ENCODE results near the gene OVOL2. TPM values are rescaled to one million over a fixed set of nuclear protein-coding genes. Genes with fewer than 3 reads are reported as not detected.

OVOL2 gene
- polyA plus RNA-seq, 1 of the 3 experiments (the other 2 are of a cell fraction) = not detected

DNA sequence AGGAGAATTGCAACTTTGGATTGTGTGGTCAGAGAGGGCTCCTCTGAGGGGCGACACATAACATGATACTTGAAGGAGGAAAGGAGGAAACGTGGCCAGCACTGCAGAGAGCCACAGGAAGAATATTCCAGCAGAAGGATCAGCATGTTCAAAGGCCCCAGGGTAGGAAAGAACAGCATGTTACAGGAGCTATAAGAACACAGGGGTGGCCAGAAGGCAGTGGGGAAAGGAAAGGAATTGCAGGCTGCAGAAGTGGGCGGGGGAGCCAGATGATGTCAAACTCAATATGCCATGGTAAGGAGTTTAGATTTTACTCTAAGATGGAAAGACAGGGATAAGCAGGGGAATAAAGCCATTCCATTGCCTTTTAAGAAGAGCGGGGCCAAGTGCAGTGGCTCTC lies 58.1 kb downstream of the OVOL2 start:
- CTCF ChIA-PET = interaction anchor here (0.9 to 1.3 kb wide), 2 partner anchors 33 to 469 kb away, joined by 3 to 4 read pairs; no protein-coding TSS in a partner anchor
- Histone ChIP-seq H3K79me2 (ENCODE audit: insufficient read depth) (no peaks in the 10 kb centered on the region), H3K4me3 (ENCODE audit: low read depth in 2 of 2, low read length in 1 of 2) (no peak overlapping the region)

DNA sequence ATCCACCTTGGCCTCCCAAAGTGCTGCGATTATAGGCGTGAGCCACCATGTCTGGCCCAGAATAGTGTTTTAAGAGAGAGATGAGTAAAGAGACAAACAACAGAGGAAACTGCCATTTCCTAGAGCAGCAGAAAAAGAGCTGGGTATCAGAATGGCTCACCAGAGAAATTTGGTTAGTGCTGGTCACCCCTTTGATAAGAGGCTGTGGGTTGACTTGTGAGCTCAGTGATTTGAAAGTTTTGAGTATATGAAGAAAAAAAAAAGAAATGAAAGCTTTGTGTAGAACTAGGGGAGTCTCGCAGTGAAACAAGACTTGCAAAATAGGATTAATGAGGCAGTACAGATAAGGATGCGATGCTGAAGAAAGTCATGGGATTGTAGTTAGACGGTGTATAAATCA lies 59.3 kb downstream of the OVOL2 start:
- ChIA-PET POLR2A (no interaction called here), CTCF (interaction anchor here (0.7 to 2.9 kb wide), 6 partner anchors 9 to 493 kb away, joined by 3 to 25 read pairs (median 4); no protein-coding TSS in a partner anchor)
- Histone ChIP-seq H3K4me2 (no peak overlapping the region), H3K9ac (no peak overlapping the region), H2AFZ (ENCODE audit: low read depth) (no peak overlapping the region), H4K20me1 (ENCODE audit: insufficient read depth) (no peaks in the 10 kb centered on the region), H3K79me2 (ENCODE audit: insufficient read depth) (no peaks in the 10 kb centered on the region), H3K27me3 (ENCODE audit: insufficient read depth) (no peaks in the 10 kb centered on the region), H3K9me2 (no peaks in the 10 kb centered on the region), H3K4me3 (ENCODE audit: low read depth in 2 of 2, low read length in 1 of 2) (no peak overlapping the region), H3K4me1 (ENCODE audit: control insufficient read depth in 1 of 2, insufficient read depth in 2 of 2, low read depth in 1 of 2, low read length in 1 of 2) (peaks cover 0 to 4% of the 10 kb centered on the region in 2 experiments; a peak in 1 of 4 replicates), H3K36me3 (replicated peaks in 1 of 2; ENCODE audit: control insufficient read depth in 1 of 2, insufficient read depth in 2 of 2, low read length in 1 of 2) (no peaks in the 10 kb centered on the region), H3F3A (replicated peaks; ENCODE audit: insufficient read depth) (peaks cover under 1% of the 10 kb centered on the region), H3K27ac (ENCODE audit: low read depth in 2 of 2, low read length in 1 of 2) (no peak overlapping the region), H3K9me3 (no peaks in the 10 kb centered on the region)
- 93% methylated on average over 5 of the region's 5 CpGs for WGBS (ENCODE audit: low lambda C conversion rate)
- no peak for DNase-seq
- TF ChIP-seq RAD21 (IDR thresholded peaks at IDR 0.05; ENCODE audit: low read length) (no peak), EP300 (IDR thresholded peaks at IDR 0.05; ENCODE audit: borderline replicate concordance in 1 of 2, low read depth in 1 of 2, low read length in 1 of 2) (no peak)
- TF ChIP-seq, protein P1, sequence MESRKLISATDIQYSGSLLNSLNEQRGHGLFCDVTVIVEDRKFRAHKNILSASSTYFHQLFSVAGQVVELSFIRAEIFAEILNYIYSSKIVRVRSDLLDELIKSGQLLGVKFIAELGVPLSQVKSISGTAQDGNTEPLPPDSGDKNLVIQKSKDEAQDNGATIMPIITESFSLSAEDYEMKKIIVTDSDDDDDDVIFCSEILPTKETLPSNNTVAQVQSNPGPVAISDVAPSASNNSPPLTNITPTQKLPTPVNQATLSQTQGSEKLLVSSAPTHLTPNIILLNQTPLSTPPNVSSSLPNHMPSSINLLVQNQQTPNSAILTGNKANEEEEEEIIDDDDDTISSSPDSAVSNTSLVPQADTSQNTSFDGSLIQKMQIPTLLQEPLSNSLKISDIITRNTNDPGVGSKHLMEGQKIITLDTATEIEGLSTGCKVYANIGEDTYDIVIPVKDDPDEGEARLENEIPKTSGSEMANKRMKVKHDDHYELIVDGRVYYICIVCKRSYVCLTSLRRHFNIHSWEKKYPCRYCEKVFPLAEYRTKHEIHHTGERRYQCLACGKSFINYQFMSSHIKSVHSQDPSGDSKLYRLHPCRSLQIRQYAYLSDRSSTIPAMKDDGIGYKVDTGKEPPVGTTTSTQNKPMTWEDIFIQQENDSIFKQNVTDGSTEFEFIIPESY (IDR thresholded peaks at IDR 0.05; ENCODE audit: borderline replicate concordance, low read depth) = no peak
- TF ChIP-seq, protein P2, sequence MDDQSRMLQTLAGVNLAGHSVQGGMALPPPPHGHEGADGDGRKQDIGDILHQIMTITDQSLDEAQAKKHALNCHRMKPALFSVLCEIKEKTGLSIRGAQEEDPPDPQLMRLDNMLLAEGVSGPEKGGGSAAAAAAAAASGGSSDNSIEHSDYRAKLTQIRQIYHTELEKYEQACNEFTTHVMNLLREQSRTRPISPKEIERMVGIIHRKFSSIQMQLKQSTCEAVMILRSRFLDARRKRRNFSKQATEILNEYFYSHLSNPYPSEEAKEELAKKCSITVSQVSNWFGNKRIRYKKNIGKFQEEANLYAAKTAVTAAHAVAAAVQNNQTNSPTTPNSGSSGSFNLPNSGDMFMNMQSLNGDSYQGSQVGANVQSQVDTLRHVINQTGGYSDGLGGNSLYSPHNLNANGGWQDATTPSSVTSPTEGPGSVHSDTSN (IDR thresholded peaks at IDR 0.05) = no peak

More for the DNA sequence above, 58.1 kb downstream of the OVOL2 start:
- Histone ChIP-seq H3K27ac (ENCODE audit: low read depth in 2 of 2, low read length in 1 of 2) (no peak overlapping the region), H4K20me1 (ENCODE audit: insufficient read depth) (no peaks in the 10 kb centered on the region), H3K36me3 (replicated peaks in 1 of 2; ENCODE audit: control insufficient read depth in 1 of 2, insufficient read depth in 2 of 2, low read length in 1 of 2) (no peaks in the 10 kb centered on the region), H3K9ac (no peak overlapping the region), H3K9me2 (no peaks in the 10 kb centered on the region), H3K4me2 (no peak overlapping the region), H2AFZ (ENCODE audit: low read depth) (no peak overlapping the region), H3K9me3 (no peaks in the 10 kb centered on the region), H3K4me1 (ENCODE audit: control insufficient read depth in 1 of 2, insufficient read depth in 2 of 2, low read depth in 1 of 2, low read length in 1 of 2) (peaks cover 0 to 4% of the 10 kb centered on the region in 2 experiments; a peak in 1 of 4 replicates), H3K27me3 (ENCODE audit: insufficient read depth) (no peaks in the 10 kb centered on the region), H3F3A (replicated peaks; ENCODE audit: insufficient read depth) (no peaks in the 10 kb centered on the region)
- POLR2A ChIA-PET = no interaction called here
- WGBS (ENCODE audit: low lambda C conversion rate) = 76% methylated on average over 4 of the region's 4 CpGs
- TF ChIP-seq POLR2AphosphoS5 (IDR thresholded peaks at IDR 0.05; ENCODE audit: low read depth, low read length) = no peak
- no peak for TF ChIP-seq NRF1 (IDR thresholded peaks at IDR 0.05; ENCODE audit: low read depth, low read length)
- no peak for TF ChIP-seq SIN3A (IDR thresholded peaks at IDR 0.05; ENCODE audit: borderline replicate concordance, low read depth, low read length)
- TF ChIP-seq, protein P3, sequence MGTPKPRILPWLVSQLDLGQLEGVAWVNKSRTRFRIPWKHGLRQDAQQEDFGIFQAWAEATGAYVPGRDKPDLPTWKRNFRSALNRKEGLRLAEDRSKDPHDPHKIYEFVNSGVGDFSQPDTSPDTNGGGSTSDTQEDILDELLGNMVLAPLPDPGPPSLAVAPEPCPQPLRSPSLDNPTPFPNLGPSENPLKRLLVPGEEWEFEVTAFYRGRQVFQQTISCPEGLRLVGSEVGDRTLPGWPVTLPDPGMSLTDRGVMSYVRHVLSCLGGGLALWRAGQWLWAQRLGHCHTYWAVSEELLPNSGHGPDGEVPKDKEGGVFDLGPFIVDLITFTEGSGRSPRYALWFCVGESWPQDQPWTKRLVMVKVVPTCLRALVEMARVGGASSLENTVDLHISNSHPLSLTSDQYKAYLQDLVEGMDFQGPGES (IDR thresholded peaks at IDR 0.05; ENCODE audit: low read depth, low read length) = no peak
- no peak for TF ChIP-seq EZH2phosphoT487 (IDR thresholded peaks at IDR 0.05; ENCODE audit: borderline replicate concordance, low read depth)
- no peak for TF ChIP-seq JUND (IDR thresholded peaks at IDR 0.05)
- no peak for TF ChIP-seq TAF1 (IDR thresholded peaks at IDR 0.05; ENCODE audit: borderline replicate concordance, low read depth, low read length)
- TF ChIP-seq, protein P4, sequence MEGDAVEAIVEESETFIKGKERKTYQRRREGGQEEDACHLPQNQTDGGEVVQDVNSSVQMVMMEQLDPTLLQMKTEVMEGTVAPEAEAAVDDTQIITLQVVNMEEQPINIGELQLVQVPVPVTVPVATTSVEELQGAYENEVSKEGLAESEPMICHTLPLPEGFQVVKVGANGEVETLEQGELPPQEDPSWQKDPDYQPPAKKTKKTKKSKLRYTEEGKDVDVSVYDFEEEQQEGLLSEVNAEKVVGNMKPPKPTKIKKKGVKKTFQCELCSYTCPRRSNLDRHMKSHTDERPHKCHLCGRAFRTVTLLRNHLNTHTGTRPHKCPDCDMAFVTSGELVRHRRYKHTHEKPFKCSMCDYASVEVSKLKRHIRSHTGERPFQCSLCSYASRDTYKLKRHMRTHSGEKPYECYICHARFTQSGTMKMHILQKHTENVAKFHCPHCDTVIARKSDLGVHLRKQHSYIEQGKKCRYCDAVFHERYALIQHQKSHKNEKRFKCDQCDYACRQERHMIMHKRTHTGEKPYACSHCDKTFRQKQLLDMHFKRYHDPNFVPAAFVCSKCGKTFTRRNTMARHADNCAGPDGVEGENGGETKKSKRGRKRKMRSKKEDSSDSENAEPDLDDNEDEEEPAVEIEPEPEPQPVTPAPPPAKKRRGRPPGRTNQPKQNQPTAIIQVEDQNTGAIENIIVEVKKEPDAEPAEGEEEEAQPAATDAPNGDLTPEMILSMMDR (IDR thresholded peaks at IDR 0.05) = no peak
- no peak for TF ChIP-seq EP300 (IDR thresholded peaks at IDR 0.05; ENCODE audit: borderline replicate concordance in 1 of 2, low read depth in 1 of 2, low read length in 1 of 2)
- TF ChIP-seq FOSL2 (IDR thresholded peaks at IDR 0.05; ENCODE audit: borderline replicate concordance, low read depth) = no peak
- DNase-seq = no peak
